Measurements from ENCODE around the gene ORC2. TPM values are rescaled to one million over a fixed set of nuclear protein-coding genes. Genes with fewer than 3 reads are reported as not detected.

Gene ORC2
- total RNA-seq, 1 experiment from 2014 or later, result 15.6 TPM

DNA sequence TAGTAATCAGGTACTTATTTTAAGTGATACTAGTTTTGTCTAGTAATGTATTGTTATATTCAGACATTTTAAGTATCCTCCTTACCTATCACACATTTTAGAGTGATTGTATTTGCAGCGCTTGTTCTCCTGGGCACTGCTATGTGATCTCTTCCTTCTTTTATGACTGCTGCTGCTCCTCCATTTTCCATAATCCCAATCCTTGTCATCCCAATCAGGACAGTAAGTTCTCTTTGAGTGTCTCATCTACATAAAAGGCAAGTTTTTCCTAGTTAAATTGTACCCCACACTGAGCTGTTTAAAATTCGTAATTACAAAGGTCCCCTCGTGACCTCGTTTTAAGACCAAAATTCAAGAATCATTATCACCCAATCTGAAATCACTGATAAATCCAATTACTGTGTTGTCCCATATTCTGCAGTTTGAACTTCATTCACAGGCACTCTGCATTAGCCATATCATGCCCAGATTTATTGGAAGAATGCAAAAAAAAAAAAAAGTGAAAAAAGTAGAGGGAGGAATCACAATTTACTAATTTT lies 101.8 kb downstream of the ORC2 start:
- DNase-seq (ENCODE audit: low read depth), result peak; percentile 6

DNA sequence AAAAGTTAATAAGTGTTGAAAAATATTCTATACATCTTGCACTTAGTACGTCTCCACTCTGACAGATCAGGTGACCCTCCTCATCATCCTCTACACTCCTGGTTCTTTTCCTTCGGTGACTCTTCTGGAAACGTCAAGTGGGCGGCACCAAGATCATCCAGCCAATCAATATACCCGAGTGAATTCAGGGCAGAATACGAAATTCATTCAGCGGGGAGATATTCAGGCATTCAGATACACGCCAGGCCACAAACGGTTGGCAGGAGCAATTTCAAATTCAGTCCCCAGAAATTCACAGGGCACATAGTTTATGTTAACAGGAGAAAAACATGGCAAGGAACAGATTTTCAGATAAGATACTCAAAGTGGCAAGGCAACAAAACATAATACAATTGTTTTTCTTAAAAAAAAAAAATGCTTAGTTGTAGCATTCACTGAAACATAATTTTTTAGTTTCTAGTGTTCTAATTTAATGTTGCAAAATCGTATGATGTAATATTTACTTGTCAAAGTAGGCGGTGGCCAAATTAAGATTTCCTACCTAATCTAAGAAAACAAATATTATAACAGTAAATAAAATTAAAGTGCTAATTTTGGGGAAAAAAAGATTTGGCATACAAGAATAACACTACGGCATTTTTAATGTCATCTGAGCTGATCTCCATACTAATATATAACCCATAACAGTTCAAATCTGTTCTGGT lies 103.2 kb downstream of the ORC2 start:
- peak; percentile 48 for DNase-seq (ENCODE audit: low read depth)

Other genes with a start within 250 kb of the ORC2 start
- gene BZW1, start 151.8 kb downstream of the ORC2 start, total RNA-seq (2014; rRNA removed), result 407 and 500 TPM in 2 replicates
- gene CLK1, start 99.0 kb downstream of the ORC2 start, total RNA-seq (2014; rRNA removed), result 35.4 and 44.3 TPM in 2 replicates
- gene PPIL3, start 74.6 kb downstream of the ORC2 start, total RNA-seq (2014; rRNA removed), result 66.8 and 106 TPM in 2 replicates
- gene NIF3L1, start 74.3 kb downstream of the ORC2 start, total RNA-seq (2014; rRNA removed), result 34.5 and 38.3 TPM in 2 replicates
- 3.6 and 3.7 TPM in 2 replicates for gene HYCC2, start 108.0 kb upstream of the ORC2 start, total RNA-seq (2014; rRNA removed)
- gene NDUFB3, start 108.3 kb upstream of the ORC2 start, total RNA-seq (2014; rRNA removed), result 89.9 and 127 TPM in 2 replicates
- gene CFLAR, start 152.5 kb upstream of the ORC2 start, total RNA-seq (2014; rRNA removed), result 47.7 and 50.0 TPM in 2 replicates
- gene CASP10, start 219.5 kb upstream of the ORC2 start, total RNA-seq (2014; rRNA removed), result 0.38 and 0.52 TPM in 2 replicates